Spleen (tissue), 11 donors: Measurements from ENCODE around the gene CTSZ. TPM values are rescaled to one million over a fixed set of nuclear protein-coding genes. Genes with fewer than 3 reads are reported as not detected.
A peak's percentile ranks its signal among the peaks of the same experiment; 100 is the strongest.

Experiments used
- DNase-seq: peaks from one replicate; pipeline ENCODE4 v3.0.0-alpha.2; 2020
- H3K27ac ChIP-seq, 8 donors: fragments of 200-600 bp; sonication (generic) in 7 of 8; 1 replicate in 4 of 8; 2 replicates in 4 of 8; pipeline versions ENCODE4 v1.5.0 to v1.8.0; 2016 to 2021; ENCODE audit warnings: inconsistent platforms in 4 of 8, mild to moderate bottlenecking in 4 of 8, moderate library complexity in 1 of 8
- H3K27me3 ChIP-seq, 7 donors: fragments of 200-600 bp; sonication (generic) in 6 of 7; replicated peaks in 1 of 7; 1 replicate in 4 of 7; 2 replicates in 3 of 7; pipeline versions ENCODE4 v1.5.0 to v1.8.0; 2016 to 2021; ENCODE audit warnings: inconsistent platforms in 3 of 7, mild to moderate bottlenecking in 1 of 7
- H3K36me3 ChIP-seq, 6 donors: fragments of 200-600 bp; sonication (generic) in 5 of 6; 1 replicate in 4 of 6; 2 replicates in 2 of 6; pipeline versions ENCODE4 v1.5.0 to v1.8.0; 2016 to 2021; ENCODE audit warnings: inconsistent platforms in 2 of 6
- H3K4me1 ChIP-seq, 6 donors: fragments of 200-600 bp; sonication (generic) in 5 of 6; 1 replicate in 3 of 6; 2 replicates in 3 of 6; pipeline versions ENCODE4 v1.5.0 to v1.8.0; 2016 to 2021; ENCODE audit warnings: inconsistent platforms in 3 of 6
- H3K4me3 ChIP-seq, 8 donors: fragments of 200-600 bp; sonication (generic) in 7 of 8; 1 replicate in 4 of 8; 2 replicates in 4 of 8; pipeline versions ENCODE4 v1.5.0 to v1.8.0; 2016 to 2021; ENCODE audit warnings: inconsistent platforms in 4 of 8, mild to moderate bottlenecking in 4 of 8, moderate library complexity in 2 of 8
- H3K9me3 ChIP-seq, 8 donors: fragments of 200-600 bp; sonication (generic) in 7 of 8; 1 replicate in 4 of 8; 2 replicates in 4 of 8; pipeline versions ENCODE4 v1.5.0 to v1.8.0; 2016 to 2021; ENCODE audit warnings: inconsistent platforms in 4 of 8
- POLR2A ChIP-seq, 3 donors: fragments of 450-650 bp; IDR thresholded peaks; one replicate each; pipeline ENCODE4 v1.5.1; 2017; ENCODE audit warnings: antibody characterized with exemption in 3 of 3, mild to moderate bottlenecking in 1 of 3
- POLR2AphosphoS5 ChIP-seq, 3 donors: sonication (generic); formaldehyde crosslinking; IDR thresholded peaks; one replicate each; pipeline ENCODE4 v1.5.1; 2017; ENCODE audit warnings: antibody characterized with exemption in 3 of 3
- WGBS, 5 donors: extraction: QIAGEN DNeasy Blood & Tissue Kit in 3 of 5; methylation state at CpG; one replicate each; pipeline versions ENCODE4 v1.1.5 to v1.1.7; 2013 to 2018; 5-methylcytosine and 5-hydroxymethylcytosine counted together
- intact Hi-C: fragments of 100-400 bp; cut with DNase I; formaldehyde crosslinking; loops from one replicate; pipeline ENCODE4 v1.15.0; 2023; ENCODE audit warnings: low total_unique reads
- polyA plus RNA-seq, 3 donors: library from polyadenylated mRNA; stranded (reverse); fragments of 200-250 nt; gene quantifications; one replicate each; pipeline ENCODE4 v1.2.1, GENCODE V29; 2013
- total RNA-seq, 7 donors: library from RNA; depleted of rRNA in 3 of 7; stranded (reverse); fragments of >200 nt in 3 of 7; fragmentation: NEBNext Ultra II Directional in 4 of 7; extraction: Animal tissue kit (Norgen Biotek cat#: 25700) in 4 of 7; gene quantifications; one replicate each; pipeline versions ENCODE4 v1.1.0 to v1.2.1, GENCODE V29; 2016 to 2021
- TF ChIP-seq, protein P1 (sequence below), 11 experiments: fragments of 200-600 bp in 7 of 11; fragments of 450-650 bp in 4 of 11; sonication (generic) in 4 of 11; IDR thresholded peaks in 8 of 11; conservative IDR thresholded peaks in 3 of 11; 1 replicate in 7 of 11; 2 replicates in 4 of 11; pipeline versions ENCODE4 v1.4.0 to v1.8.0; 2016 to 2021; ENCODE audit warnings: antibody characterized with exemption in 11 of 11, inconsistent platforms in 4 of 11, mild to moderate bottlenecking in 1 of 11
- donor health status: healthy with polysubstance abuse.
- donor health status: DM: no; HTN: no; CAD: no; lungs with moderate emphysema.
- donor health status: DM: no; HTN: no; CAD: no.
- donor health status: Bipolar disorder and iron deficiency.
- donor health status: healthy.
- donor health status: DM: no; HTN: no; CAD: no.
- donor health status: DM: yes; HTN: yes; CAD: no.

CTSZ gene
- total and polyA plus RNA-seq, 10 donors = 198 to 286 (median 230) TPM

GRCh38 chr20:59004493-59004762 is 2.6 kb downstream of the CTSZ start:
- WGBS, 5 donors = 18 to 47% (median 22%) methylated on average over 4 of the region's 4 CpGs
- H3K36me3 ChIP-seq = peaks cover 0 to 51% (median 33%) of the 10 kb centered on the region in 6 donors
- intact Hi-C loops = loop anchor here (10.0 kb wide), 1 partner anchor 110 kb away; no protein-coding TSS in a partner anchor
- H3K27me3 ChIP-seq = no peaks in the 10 kb centered on the region
- DNase-seq = peak; percentile 94
- peak overlapping the region; percentile 88 to 99 (median 95) for H3K27ac ChIP-seq
- H3K9me3 ChIP-seq = no peaks in the 10 kb centered on the region
- TF ChIP-seq POLR2A (IDR thresholded peaks at IDR 0.05) (no peak), POLR2AphosphoS5 (IDR thresholded peaks at IDR 0.05) (no peak)
- TF ChIP-seq, protein P1, sequence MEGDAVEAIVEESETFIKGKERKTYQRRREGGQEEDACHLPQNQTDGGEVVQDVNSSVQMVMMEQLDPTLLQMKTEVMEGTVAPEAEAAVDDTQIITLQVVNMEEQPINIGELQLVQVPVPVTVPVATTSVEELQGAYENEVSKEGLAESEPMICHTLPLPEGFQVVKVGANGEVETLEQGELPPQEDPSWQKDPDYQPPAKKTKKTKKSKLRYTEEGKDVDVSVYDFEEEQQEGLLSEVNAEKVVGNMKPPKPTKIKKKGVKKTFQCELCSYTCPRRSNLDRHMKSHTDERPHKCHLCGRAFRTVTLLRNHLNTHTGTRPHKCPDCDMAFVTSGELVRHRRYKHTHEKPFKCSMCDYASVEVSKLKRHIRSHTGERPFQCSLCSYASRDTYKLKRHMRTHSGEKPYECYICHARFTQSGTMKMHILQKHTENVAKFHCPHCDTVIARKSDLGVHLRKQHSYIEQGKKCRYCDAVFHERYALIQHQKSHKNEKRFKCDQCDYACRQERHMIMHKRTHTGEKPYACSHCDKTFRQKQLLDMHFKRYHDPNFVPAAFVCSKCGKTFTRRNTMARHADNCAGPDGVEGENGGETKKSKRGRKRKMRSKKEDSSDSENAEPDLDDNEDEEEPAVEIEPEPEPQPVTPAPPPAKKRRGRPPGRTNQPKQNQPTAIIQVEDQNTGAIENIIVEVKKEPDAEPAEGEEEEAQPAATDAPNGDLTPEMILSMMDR (IDR thresholded peaks at IDR 0.05 in 8 of 11, conservative IDR thresholded peaks at IDR 0.05 in 3 of 11) = no peak
- H3K4me1 ChIP-seq = peaks cover 32 to 89% (median 61%) of the 10 kb centered on the region in 6 donors
- H3K4me3 ChIP-seq = peak overlapping the region; percentile 62 to 89 (median 73)

DNA sequence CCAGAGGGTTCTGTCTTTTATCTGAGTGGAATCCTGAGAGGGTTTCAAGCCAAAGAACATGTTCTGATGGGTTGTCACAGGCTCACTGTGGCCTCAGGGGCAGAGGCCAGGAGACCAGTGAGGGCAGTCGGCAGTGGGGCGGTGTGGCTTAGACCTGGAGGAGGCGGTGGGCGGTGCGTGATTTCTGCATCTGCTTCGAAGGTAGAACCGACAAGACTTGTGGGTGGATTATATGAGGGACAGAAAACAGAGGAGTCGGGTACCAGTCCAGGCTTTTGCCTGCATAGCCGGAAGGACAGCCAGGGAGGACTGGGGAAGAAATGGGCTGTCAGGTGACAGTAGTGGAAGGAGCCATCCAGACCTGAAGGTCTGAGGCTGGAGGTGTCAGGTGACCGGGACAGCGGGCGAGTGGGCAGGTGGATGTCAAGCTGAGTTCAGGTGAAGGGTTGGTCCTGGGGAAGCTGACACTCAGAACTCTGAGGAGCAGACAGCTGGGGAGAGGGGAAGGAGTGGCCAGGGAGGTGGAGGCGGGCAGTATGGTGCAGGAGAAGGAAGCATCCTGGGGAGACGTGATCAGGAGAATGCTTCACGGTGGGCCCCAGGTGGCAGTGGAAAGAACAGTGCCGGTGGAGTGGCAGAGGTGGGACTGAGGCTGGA is 3.1 kb downstream of the CTSZ start:
- WGBS, 5 donors = 70 to 74% (median 71%) methylated on average over 16 of the region's 16 CpGs
- intact Hi-C loops = loop anchor here (10.0 kb wide), 1 partner anchor 109 kb away; no protein-coding TSS in a partner anchor
- H3K27ac ChIP-seq = peak overlapping the region; percentile 88 to 99 (median 95)
- TF ChIP-seq, protein P1 (IDR thresholded peaks at IDR 0.05 in 8 of 11, conservative IDR thresholded peaks at IDR 0.05 in 3 of 11) = no peak
- TF ChIP-seq POLR2A (IDR thresholded peaks at IDR 0.05) (no peak), POLR2AphosphoS5 (IDR thresholded peaks at IDR 0.05) (no peak)
- no peak for DNase-seq
- peak overlapping the region in 7 of 8 donors; percentile 69 to 89 (median 75) for H3K4me3 ChIP-seq
- no peaks in the 10 kb centered on the region for H3K9me3 ChIP-seq
- H3K27me3 ChIP-seq = no peaks in the 10 kb centered on the region
- peaks cover 0 to 55% (median 37%) of the 10 kb centered on the region in 6 donors for H3K36me3 ChIP-seq
- H3K4me1 ChIP-seq = peaks cover 32 to 85% (median 61%) of the 10 kb centered on the region in 6 donors

GRCh38 chr20:59002874-59003399 is 4.1 kb downstream of the CTSZ start:
- 84 to 92% (median 88%) methylated on average over 16 to 17 of the region's 17 CpGs for WGBS, 5 donors
- no peaks in the 10 kb centered on the region for H3K27me3 ChIP-seq
- H3K36me3 ChIP-seq = peaks cover 0 to 66% (median 48%) of the 10 kb centered on the region in 6 donors
- DNase-seq = no peak
- H3K4me3 ChIP-seq = peak overlapping the region in 1 of 8 donors; percentile 82
- intact Hi-C loops = loop anchor here (10.0 kb wide), 1 partner anchor 108 kb away; no protein-coding TSS in a partner anchor
- H3K4me1 ChIP-seq = peaks cover 32 to 75% (median 55%) of the 10 kb centered on the region in 6 donors
- no peaks in the 10 kb centered on the region for H3K9me3 ChIP-seq
- TF ChIP-seq POLR2AphosphoS5 (IDR thresholded peaks at IDR 0.05) = peak in 2 of 3 donors; percentile 8 to 13
- TF ChIP-seq, protein P1 (IDR thresholded peaks at IDR 0.05 in 8 of 11, conservative IDR thresholded peaks at IDR 0.05 in 3 of 11) = no peak
- peak overlapping the region in 5 of 8 donors; percentile 93 to 99 (median 97) for H3K27ac ChIP-seq

- Histone ChIP-seq H3K9me3 (no peaks in the 10 kb centered on the region), H3K27me3 (no peaks in the 10 kb centered on the region), H3K36me3 (peaks cover 5 to 71% (median 53%) of the 10 kb centered on the region in 6 donors), H3K4me3 (peak overlapping the region in 1 of 8 donors; percentile 82), H3K27ac (peak overlapping the region in 4 of 8 donors; percentile 4 to 98 (median 97)), H3K4me1 (peaks cover 29 to 69% (median 49%) of the 10 kb centered on the region in 6 donors)
- intact Hi-C loops = loop anchor here (10.0 kb wide), 1 partner anchor 108 kb away; no protein-coding TSS in a partner anchor
- no peak for DNase-seq
- TF ChIP-seq, protein P1 (IDR thresholded peaks at IDR 0.05 in 8 of 11, conservative IDR thresholded peaks at IDR 0.05 in 3 of 11) = no peak
- TF ChIP-seq POLR2AphosphoS5 (IDR thresholded peaks at IDR 0.05) = no peak
- 77 to 92% (median 80%) methylated on average over 7 to 8 of the region's 8 CpGs for WGBS, 5 donors
Measured at GRCh38 chr20:59002388-59002787, 4.7 kb downstream of the CTSZ start.
